Measurements from ENCODE around the gene MIF4GD. TPM values are rescaled to one million over a fixed set of nuclear protein-coding genes. Genes with fewer than 3 reads are reported as not detected.

The MIF4GD gene
- total and polyA plus RNA-seq, 10 of the 15 experiments (the other 5 are each of a cell fraction or from before 2014, with no cell fraction given), result 22.8 to 96.2 (median 60.1) TPM

- Histone ChIP-seq H2AFZ (ENCODE audit: control insufficient read depth, low read depth, low read length) (peak within 1 kb of the TSS; percentile 97), H3K4me3 (peak within 1 kb of the TSS; percentile 86), H3K4me2 (ENCODE audit: control insufficient read depth, insufficient read depth) (peak within 1 kb of the TSS; percentile 95), H3K9me3 (replicated peaks; ENCODE audit: control insufficient read depth, insufficient read depth, low read length) (no peaks in the 10 kb centered on the region), H3K27ac (ENCODE audit: control insufficient read depth, insufficient read depth) (peak within 1 kb of the TSS; percentile 99), H3K79me2 (ENCODE audit: control insufficient read depth, insufficient read depth, low read length) (peaks cover 55% of the 10 kb centered on the region), H3K27me3 (replicated peaks in 1 of 2; ENCODE audit: control insufficient read depth in 2 of 2, insufficient read depth in 2 of 2, low read length in 1 of 2) (no peaks in the 10 kb centered on the region), H3K9ac (ENCODE audit: control insufficient read depth, insufficient read depth, low read length) (peak within 1 kb of the TSS; percentile 100), H3K4me1 (ENCODE audit: control insufficient read depth, insufficient read depth, low read length) (peaks cover 9% of the 10 kb centered on the region), H4K20me1 (ENCODE audit: control insufficient read depth, insufficient read depth) (no peaks in the 10 kb centered on the region), H3K36me3 (ENCODE audit: control insufficient read depth in 2 of 2, insufficient read depth in 2 of 2, low read length in 1 of 2) (peaks cover 6 to 10% of the 10 kb centered on the region in 2 experiments)
- in situ Hi-C loops (cut with MboI) (no loop called here), intact Hi-C loops (cut with micrococcal nuclease; ENCODE audit: unreplicated experiment) (loop anchor here (10.0 kb wide), 1 partner anchor 253 kb away; the partner anchor contains the start of genes CASKIN2 and TSEN54)
- POLR2A ChIA-PET, result interaction anchor here (0.5 to 4.8 kb wide), 12 partner anchors 10 to 427 kb away, joined by 3 to 81 read pairs (median 5); partner anchors contain the start of genes ARMC7, MIF4GD and SLC25A19
- BruUV-seq (replicated peaks), result no TSS peak
- WGBS (ENCODE audit: insufficient coverage, insufficient replicate concordance, low lambda C conversion rate, missing lambda C conversion rate), result under 1% methylated on average over 53 of the region's 69 CpGs
- ATAC-seq, result peak; percentile 96
- RAD21 ChIA-PET (ENCODE audit: unreplicated experiment), result interaction anchor here (0.7 to 3.5 kb wide), 12 partner anchors 10 to 300 kb away, joined by 3 to 43 read pairs (median 4); partner anchors contain the start of genes GRB2, MIF4GD, NUP85 and SLC25A19
- peak; percentile 75 for DNase-seq (ENCODE audit: low read depth, low spot score)
- CTCF ChIA-PET, result interaction anchor here (0.5 to 4.8 kb wide), 17 partner anchors 10 to 373 kb away, joined by 3 to 58 read pairs (median 4); partner anchors contain the start of genes MIF4GD, SLC25A19 and TMEM94
- FAIRE-seq, result peak; percentile 85
- SMC1A ChIA-PET (ENCODE audit: uncharacterized antibody, unreplicated experiment), result interaction anchor here (0.8 to 5.0 kb wide), 16 partner anchors 9 to 151 kb away, joined by 3 to 62 read pairs (median 4); partner anchors contain the start of genes GRB2, MIF4GD, NUP85 and SLC25A19
- TF ChIP-seq RB1 (IDR thresholded peaks at IDR 0.05; ENCODE audit: borderline replicate concordance) (peak; percentile 95; the same call in 1 of the 2 replicates), ZBTB4 (CRISPR knock-in tag; IDR thresholded peaks at IDR 0.05) (no peak), MLLT1 (IDR thresholded peaks at IDR 0.05) (peak; percentile 70; the same call in 1 of the 2 replicates), RCOR1 (conservative IDR thresholded peaks at IDR 0.05; ENCODE audit: low read depth, low read length) (peak; percentile 96; the same call in 1 of the 2 replicates), BRCA1 (IDR thresholded peaks at IDR 0.05; ENCODE audit: low read depth, low read length) (peak; percentile 90), CBX3 (IDR thresholded peaks at IDR 0.05; ENCODE audit: borderline replicate concordance, low read depth) (no peak), BMI1 (IDR thresholded peaks at IDR 0.05; ENCODE audit: borderline replicate concordance) (no peak), NR2C2 (IDR thresholded peaks at IDR 0.05; ENCODE audit: borderline replicate concordance, control insufficient read depth, insufficient read length, low read depth) (no peak), ZNF687 (IDR thresholded peaks at IDR 0.05) (peak; percentile 48; the same call in 1 of the 2 replicates), PBX3 (IDR thresholded peaks at IDR 0.05; ENCODE audit: insufficient replicate concordance, low read depth, low read length) (no peak), SIX5 (IDR thresholded peaks at IDR 0.05; ENCODE audit: low read depth, low read length, severe bottlenecking) (no peak)
These were observed 9.5 kb downstream of the MIF4GD start, which contains the start of the genes GGA3 and MRPS7 for GRCh38 chr17:75261336-75262111. GGA3 (minus strand) TSS chr17:75261606; CDS start chr17:75261587, 19 bp downstream. MRPS7 (plus strand) TSS chr17:75261879; CDS start chr17:75261901, 22 bp downstream.
